ENCODE measurements around the gene MDN1. TPM values are rescaled to one million over a fixed set of nuclear protein-coding genes. Genes with fewer than 3 reads are reported as not detected.

Gene MDN1
- total and polyA plus RNA-seq, 2 of the 4 experiments (the other 2 are of a cell fraction): 7.7 to 26.7 TPM

GRCh38 chr6:89758830-89759229, 60.8 kb downstream of the MDN1 start:
- WGBS, 2 experiments (ENCODE audit: extremely low coverage in 2 of 2, insufficient read length in 1 of 2): no CpG with 5 or more reads among the region's 1 CpG
- in situ Hi-C loops (cut with MboI; ENCODE audit: low sequenced_read_pairs): no loop called here
- Histone ChIP-seq H2BK120ac (ENCODE audit: low read depth, low read length) (no peak overlapping the region), H4K5ac (ENCODE audit: low read depth, low read length) (no peak overlapping the region), H2BK15ac (ENCODE audit: low read depth, low read length) (no peak overlapping the region), H3K36me3 (ENCODE audit: control insufficient read depth, insufficient read depth, low read length) (peaks cover 11% of the 10 kb centered on the region), H3K4me3 (ENCODE audit: insufficient read depth, low read depth, low read length) (no peak overlapping the region), H3K9me3 (ENCODE audit: control insufficient read depth, insufficient read depth, low read length) (no peaks in the 10 kb centered on the region), H3K14ac (replicated peaks; ENCODE audit: low read depth, low read length) (no peak overlapping the region), H3K27ac (ENCODE audit: insufficient read depth, low read length) (no peak overlapping the region), H3K4ac (ENCODE audit: low read depth, low read length) (no peak overlapping the region), H4K8ac (ENCODE audit: low read depth in 2 of 2, low read length in 2 of 2) (no peak overlapping the region), H2BK20ac (ENCODE audit: low read depth, low read length) (no peak overlapping the region), H3K4me2 (ENCODE audit: low read depth, low read length) (no peak overlapping the region), H3K56ac (ENCODE audit: extremely low read depth, insufficient read depth, low read length) (no peak overlapping the region), H3K4me1 (ENCODE audit: control insufficient read depth, insufficient read depth, low read length) (no peaks in the 10 kb centered on the region), H3K79me1 (ENCODE audit: low read depth in 1 of 2, low read length in 2 of 2) (peaks cover 3 to 4% of the 10 kb centered on the region in 2 experiments; a peak in 2 of 4 replicates), H3K18ac (ENCODE audit: low read depth, low read length) (no peak overlapping the region), H4K20me1 (ENCODE audit: insufficient read depth, low read length) (no peaks in the 10 kb centered on the region), H3K9ac (ENCODE audit: low read depth, low read length) (no peak overlapping the region), H2BK5ac (ENCODE audit: low read depth, low read length, poor library complexity, severe bottlenecking) (no peak overlapping the region), H2AK9ac (replicated peaks; ENCODE audit: low read depth, low read length, poor library complexity) (no peak overlapping the region), H3K27me3 (ENCODE audit: control insufficient read depth, insufficient read depth, low read length) (no peaks in the 10 kb centered on the region), H2AFZ (replicated peaks; ENCODE audit: low read length, poor library complexity) (no peak overlapping the region), H4K91ac (ENCODE audit: insufficient read depth, low read depth, low read length) (no peak overlapping the region), H2AK5ac (ENCODE audit: low read depth, low read length) (no peak overlapping the region), H3K23ac (ENCODE audit: low read depth, low read length) (no peak overlapping the region), H3K9me1 (ENCODE audit: insufficient read depth, low read length) (0 out of 2 replicates have a peak, but pooled peaks cover 2% of the 10 kb centered on the region)
- intact Hi-C loops (cut with micrococcal nuclease): no loop called here
- POLR2A ChIA-PET (ENCODE audit: unreplicated experiment): no interaction called here
- BruUV-seq (replicated peaks): no TSS peak
- TF ChIP-seq MAFK (IDR thresholded peaks at IDR 0.05; ENCODE audit: low read depth, low read length) (no peak), CHD1 (IDR thresholded peaks at IDR 0.05; ENCODE audit: low read depth, low read length) (no peak), RFX5 (IDR thresholded peaks at IDR 0.05; ENCODE audit: low read depth, low read length) (no peak), BHLHE40 (IDR thresholded peaks at IDR 0.05; ENCODE audit: low read depth, low read length) (no peak), RCOR1 (IDR thresholded peaks at IDR 0.05; ENCODE audit: insufficient replicate concordance, low read length) (no peak), MXI1 (IDR thresholded peaks at IDR 0.05; ENCODE audit: borderline replicate concordance, low read depth, low read length) (no peak), ELK1 (IDR thresholded peaks at IDR 0.05; ENCODE audit: borderline replicate concordance, low read depth, low read length) (no peak), NFE2L2 (IDR thresholded peaks at IDR 0.05; ENCODE audit: low read depth, low read length) (no peak), USF2 (IDR thresholded peaks at IDR 0.05; ENCODE audit: low read depth, low read length) (no peak), CTCF (conservative IDR thresholded peaks at IDR 0.05; ENCODE audit: low read depth, low read length) (no peak), MAZ (IDR thresholded peaks at IDR 0.05; ENCODE audit: borderline replicate concordance, low read depth, low read length) (no peak), RAD21 (IDR thresholded peaks at IDR 0.05; ENCODE audit: low read length) (no peak), SMC3 (IDR thresholded peaks at IDR 0.05; ENCODE audit: low read depth, low read length) (no peak), FOS (IDR thresholded peaks at IDR 0.05; ENCODE audit: low read depth, low read length) (no peak)
- dilution Hi-C loops (cut with HindIII; ENCODE audit: low sequenced_read_pairs, unreplicated experiment): no loop called here
- CTCF ChIA-PET: no interaction called here
- ATAC-seq (ENCODE audit: low read depth) (no peak), DNase-seq (no peak)
